ENCODE results near the gene ZBTB8OS. TPM values are rescaled to one million over a fixed set of nuclear protein-coding genes. Genes with fewer than 3 reads are reported as not detected.

ZBTB8OS gene
- total and polyA plus RNA-seq, 9 of the 15 experiments (the other 6 are each of a cell fraction or from before 2014, with no cell fraction given) = 54.8 to 230 (median 107) TPM

- peaks cover 21% of the 10 kb centered on the region; the same call in 2 of the 3 replicates for H3K36me3 ChIP-seq (ENCODE audit: control insufficient read depth, insufficient read depth, low read length)
- peaks cover 2 to 7% of the 10 kb centered on the region in 2 experiments; a peak in 2 of 5 replicates for H3K4me1 ChIP-seq (replicated peaks in 1 of 2; ENCODE audit: control insufficient read depth in 2 of 2, insufficient read depth in 2 of 2, low read length in 2 of 2)
- H3K4me3 ChIP-seq = no peak overlapping the region
- no peaks in the 10 kb centered on the region for H3K27me3 ChIP-seq (ENCODE audit: control insufficient read depth in 2 of 2, insufficient read depth in 2 of 2, low read length in 2 of 2)
- no peak for TF ChIP-seq MCM5 (IDR thresholded peaks at IDR 0.05; ENCODE audit: low read depth)
- no peak for TF ChIP-seq EWSR1 (IDR thresholded peaks at IDR 0.05; ENCODE audit: borderline replicate concordance, low read depth, partially characterized antibody)
- TF ChIP-seq RFX1 (IDR thresholded peaks at IDR 0.05) = no peak
- TF ChIP-seq ERF (CRISPR knock-in tag; IDR thresholded peaks at IDR 0.05) = no peak
- no peak for TF ChIP-seq RFX5 (IDR thresholded peaks at IDR 0.05; ENCODE audit: low read depth, low read length)
- no peak for TF ChIP-seq NFRKB (IDR thresholded peaks at IDR 0.05; ENCODE audit: low read depth)
- no TSS peak for BruUV-seq (replicated peaks)
- no peak overlapping the region for H3K9ac ChIP-seq (ENCODE audit: insufficient read depth in 1 of 2, low read depth in 2 of 2, low read length in 2 of 2)
- H2AFZ ChIP-seq (ENCODE audit: low read depth, low read length) = no peak overlapping the region
- no peak overlapping the region for H3K4me2 ChIP-seq (ENCODE audit: insufficient read depth, low read length)
- 82% methylated on average over 1 of the region's 1 CpG for WGBS (ENCODE audit: insufficient coverage, low coverage, missing lambda C conversion rate)
- peaks cover 51% of the 10 kb centered on the region; the same call in 2 of the 3 replicates for H3K79me2 ChIP-seq (ENCODE audit: control insufficient read depth, insufficient read depth, low read length)
- ChIA-PET POLR2A (interaction anchor here (0.7 to 1.9 kb wide), 6 partner anchors 8 to 133 kb away, joined by 3 to 7 read pairs (median 3); no protein-coding TSS in a partner anchor), CTCF (ENCODE audit: low intra/inter-chr PET ratio) (no interaction called here)
- no peaks in the 10 kb centered on the region for H4K20me1 ChIP-seq (replicated peaks; ENCODE audit: control insufficient read depth, insufficient read depth, low read length)
- no peak overlapping the region for H3K27ac ChIP-seq (ENCODE audit: extremely low read depth, low read depth, low read length)
- no peaks in the 10 kb centered on the region for H3K9me3 ChIP-seq (replicated peaks; ENCODE audit: control insufficient read depth, insufficient read depth, low read depth, low read length)
- no peak for DNase-seq (ENCODE audit: extremely low read depth in 1 of 4, low spot score in 3 of 4)
- no peak for FAIRE-seq
- no peak for ATAC-seq
- in situ Hi-C loops (cut with MboI) (no loop called here), intact Hi-C loops (cut with micrococcal nuclease) (no loop called here)
- no peaks in the 10 kb centered on the region for H3K9me1 ChIP-seq (ENCODE audit: control insufficient read depth, insufficient read depth, low read length)
These were observed 10.8 kb downstream of the ZBTB8OS start for GRCh38 chr1:32639489-32640075.
